Hepatocyte (in vitro differentiated cells): Measurements from ENCODE around the gene ATF7IP. TPM values are rescaled to one million over a fixed set of nuclear protein-coding genes. Genes with fewer than 3 reads are reported as not detected.

ENCODE experiments used
- DNase-seq: peaks from one replicate; pipeline ENCODE4 v3.0.0-alpha.2; 2016; ENCODE audit warnings: low spot score
- H2AFZ ChIP-seq: fragments of 200-600 bp; sonication (generic); 2 replicates; pipeline ENCODE4 v1.6.0; 2016; ENCODE audit warnings: antibody characterized with exemption, mild to moderate bottlenecking
- H3K27ac ChIP-seq: fragments of 200-600 bp; sonication (generic); 2 replicates; pipeline ENCODE4 v1.5.1; 2016; ENCODE audit warnings: mild to moderate bottlenecking
- H3K27me3 ChIP-seq: fragments of 200-600 bp; sonication (generic); 2 replicates; pipeline ENCODE4 v1.6.1; 2016
- H3K36me3 ChIP-seq: fragments of 200-600 bp; sonication (generic); replicated peaks from 2 replicates; pipeline ENCODE4 v1.5.1; 2016; ENCODE audit warnings: low read depth; ENCODE audit not compliant: insufficient read depth
- H3K4me1 ChIP-seq: fragments of 200-600 bp; sonication (generic); 2 replicates; pipeline ENCODE4 v1.5.1; 2016; ENCODE audit warnings: mild to moderate bottlenecking, moderate library complexity; ENCODE audit not compliant: insufficient read depth
- H3K4me2 ChIP-seq: fragments of 200-600 bp; sonication (generic); 2 replicates; pipeline ENCODE4 v1.6.0; 2016
- H3K4me3 ChIP-seq: fragments of 200-600 bp; sonication (generic); 2 replicates; pipeline ENCODE4 v1.5.1; 2016; ENCODE audit warnings: mild to moderate bottlenecking
- H3K79me2 ChIP-seq: fragments of 200-600 bp; sonication (generic); 2 replicates; pipeline ENCODE4 v1.6.0; 2017; ENCODE audit warnings: mild to moderate bottlenecking
- H3K9me2 ChIP-seq: fragments of 200-600 bp; sonication (generic); replicated peaks from 2 replicates; pipeline ENCODE4 v1.6.0; 2017; ENCODE audit warnings: mild to moderate bottlenecking; ENCODE audit not compliant: insufficient read depth
- H3K9me3 ChIP-seq: fragments of 200-600 bp; sonication (generic); 2 replicates; pipeline ENCODE4 v1.5.1; 2016; ENCODE audit warnings: low read depth, mild to moderate bottlenecking
- H4K20me1 ChIP-seq: fragments of 200-600 bp; sonication (generic); 2 replicates; pipeline ENCODE4 v1.6.0; 2016; ENCODE audit warnings: mild to moderate bottlenecking; ENCODE audit not compliant: insufficient read depth, poor library complexity, severe bottlenecking
- CTCF ChIP-seq: fragments of 200-600 bp; sonication (generic); IDR thresholded peaks from 2 replicates; pipeline ENCODE4 v1.5.1; 2016; ENCODE audit warnings: antibody characterized with exemption, mild to moderate bottlenecking; ENCODE audit not compliant: poor library complexity
- EZH2 ChIP-seq: fragments of 200-600 bp; sonication (generic); IDR thresholded peaks from 2 replicates; pipeline ENCODE4 v1.6.1; 2016; ENCODE audit warnings: antibody characterized with exemption, mild to moderate bottlenecking, borderline replicate concordance
- EZH2phosphoT487 ChIP-seq: fragments of 200-600 bp; sonication (generic); IDR thresholded peaks from one replicate; pipeline ENCODE4 v1.6.1; 2018; ENCODE audit warnings: antibody characterized with exemption, mild to moderate bottlenecking, low read depth, moderate library complexity; ENCODE audit not compliant: unreplicated experiment, severe bottlenecking
- WGBS: methylation state at CpG from one replicate; pipeline ENCODE4 v1.1.6; 2016; ENCODE audit warnings: low lambda C conversion rate; ENCODE audit errors: missing lambda C conversion rate; 5-methylcytosine and 5-hydroxymethylcytosine counted together
- polyA plus RNA-seq: library from polyadenylated mRNA; unstranded; fragments of >200 nt; fragmentation: Nextera tagmentation; extraction: Ambion mirVana; gene quantifications from 2 replicates; pipeline ENCODE4 v1.2.1, GENCODE V29; 2016
- total RNA-seq: library from RNA; depleted of rRNA; stranded (reverse); fragments of >200 nt; gene quantifications from 2 replicates; pipeline ENCODE4 v1.2.3, GENCODE V29; 2014

The ATF7IP gene
- total and polyA plus RNA-seq, 2 experiments from 2014 or later = 24.8 to 52.5 TPM

DNA sequence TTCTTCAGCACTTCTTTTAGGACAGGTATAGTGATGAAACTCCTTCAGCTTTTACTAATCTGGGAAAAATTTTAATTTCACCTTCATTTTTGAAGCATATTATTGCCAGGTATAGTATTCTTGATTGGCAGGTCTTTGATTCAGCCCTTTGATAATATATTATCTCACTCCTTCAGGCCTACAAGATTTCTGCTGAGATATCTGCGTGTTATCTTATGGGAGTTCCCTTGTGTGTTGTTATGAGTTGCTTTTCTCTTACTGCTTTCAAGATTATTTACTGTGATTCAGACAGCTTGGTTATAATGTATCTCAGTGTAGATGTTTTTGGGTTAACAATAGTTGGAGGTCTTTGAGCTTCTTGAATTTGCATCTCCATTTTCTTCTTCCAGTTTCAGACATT lies 87.4 kb downstream of the ATF7IP start:
- no peaks in the 10 kb centered on the region for H3K27me3 ChIP-seq
- no peak overlapping the region for H3K4me3 ChIP-seq
- H3K79me2 ChIP-seq = peaks cover 67% of the 10 kb centered on the region
- no peak overlapping the region for H3K4me2 ChIP-seq
- no peak for TF ChIP-seq EZH2phosphoT487
- TF ChIP-seq CTCF = no peak
- no peak for TF ChIP-seq EZH2
- no peaks in the 10 kb centered on the region for H3K4me1 ChIP-seq
- no peak overlapping the region for H3K27ac ChIP-seq
- H4K20me1 ChIP-seq = peaks cover 3% of the 10 kb centered on the region
- no peaks in the 10 kb centered on the region for H3K9me2 ChIP-seq
- no peaks in the 10 kb centered on the region for H3K9me3 ChIP-seq
- 79% methylated on average over 1 of the region's 1 CpG for WGBS
- no peak for DNase-seq
- H3K36me3 ChIP-seq = no peaks in the 10 kb centered on the region
- no peak overlapping the region for H2AFZ ChIP-seq

DNA sequence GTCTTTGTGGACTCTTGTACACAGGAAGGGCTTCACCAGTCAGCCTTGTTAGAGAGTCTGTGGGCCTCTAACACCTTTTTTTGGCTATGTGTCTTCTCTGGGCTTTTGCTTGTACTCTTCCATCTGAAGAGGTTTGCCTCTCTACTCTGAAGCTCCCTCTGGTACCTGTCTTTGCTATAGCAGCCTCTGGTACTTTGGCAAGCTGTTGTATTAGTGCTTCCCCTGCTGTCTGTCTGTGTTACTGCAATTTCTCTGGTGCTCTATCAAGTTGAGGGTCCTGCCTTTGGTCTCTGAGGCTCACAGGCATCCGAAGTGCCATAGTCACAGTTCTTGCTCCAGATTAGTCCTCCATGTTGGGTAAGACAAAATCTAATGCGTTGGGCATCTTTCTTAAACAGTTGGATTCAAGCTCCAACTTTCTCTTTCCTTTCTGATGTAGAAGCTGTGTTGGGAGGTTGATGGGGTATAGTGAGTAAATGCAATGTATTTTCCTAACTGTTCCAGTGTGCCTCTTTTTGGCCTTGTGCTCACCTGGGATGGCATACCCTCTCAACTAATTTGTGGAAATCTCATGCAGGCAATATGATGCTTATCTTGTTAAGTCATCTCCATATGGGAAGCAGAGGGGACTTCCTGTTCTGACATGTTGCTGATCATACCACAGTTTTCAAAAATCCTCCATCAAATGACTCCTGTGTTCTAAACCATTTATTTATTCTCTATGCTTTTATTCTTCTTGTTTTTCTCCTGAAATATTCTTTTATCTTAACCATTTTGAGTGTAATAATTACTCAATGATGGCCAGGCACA lies 88.8 kb downstream of the ATF7IP start:
- no peak overlapping the region for H3K27ac ChIP-seq
- no peak overlapping the region for H3K4me2 ChIP-seq
- no peak overlapping the region for H2AFZ ChIP-seq
- peaks cover 2% of the 10 kb centered on the region for H3K36me3 ChIP-seq
- H3K79me2 ChIP-seq = peaks cover 58% of the 10 kb centered on the region
- H4K20me1 ChIP-seq = peaks cover 3% of the 10 kb centered on the region
- no peak overlapping the region for H3K4me3 ChIP-seq
- H3K4me1 ChIP-seq = no peaks in the 10 kb centered on the region
- H3K9me2 ChIP-seq = no peaks in the 10 kb centered on the region
- no peak for TF ChIP-seq EZH2phosphoT487
- no peak for TF ChIP-seq EZH2
- TF ChIP-seq CTCF = peak; percentile 32
- no peaks in the 10 kb centered on the region for H3K9me3 ChIP-seq
- H3K27me3 ChIP-seq = no peaks in the 10 kb centered on the region
- DNase-seq = peak; percentile 35
- WGBS = 86% methylated on average over 2 of the region's 2 CpGs

DNA sequence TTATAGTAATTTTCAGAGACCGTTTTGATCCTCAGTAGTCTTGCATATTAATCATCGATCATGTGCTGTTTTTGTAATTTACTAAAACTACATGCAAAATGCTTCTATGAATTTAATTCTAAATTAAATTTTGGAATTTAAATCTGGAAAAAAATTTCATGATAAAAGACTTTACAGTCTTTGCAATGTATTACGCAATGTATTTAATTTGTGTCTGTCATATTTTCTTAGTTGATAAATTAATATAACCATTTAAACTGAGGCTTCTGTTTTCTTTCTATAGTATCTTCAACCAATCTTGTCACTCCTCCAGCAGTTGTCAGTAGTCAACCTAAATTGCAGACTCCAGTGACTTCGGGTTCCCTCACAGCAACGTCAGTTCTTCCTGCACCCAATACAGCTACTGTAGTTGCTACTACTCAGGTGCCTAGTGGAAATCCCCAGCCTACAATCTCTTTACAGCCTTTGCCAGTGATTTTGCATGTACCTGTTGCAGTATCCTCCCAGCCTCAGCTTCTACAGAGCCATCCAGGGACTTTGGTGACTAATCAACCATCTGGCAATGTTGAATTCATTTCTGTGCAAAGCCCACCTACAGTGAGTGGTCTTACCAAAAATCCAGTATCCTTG lies 94.8 kb downstream of the ATF7IP start:
- no peak overlapping the region for H2AFZ ChIP-seq
- no peaks in the 10 kb centered on the region for H3K4me1 ChIP-seq
- H3K27ac ChIP-seq = no peak overlapping the region
- H3K4me2 ChIP-seq = no peak overlapping the region
- no peaks in the 10 kb centered on the region for H4K20me1 ChIP-seq
- H3K36me3 ChIP-seq = peaks cover 2% of the 10 kb centered on the region
- no peak overlapping the region for H3K4me3 ChIP-seq
- no peaks in the 10 kb centered on the region for H3K9me2 ChIP-seq
- DNase-seq = no peak
- WGBS = 96% methylated on average over 5 of the region's 5 CpGs
- H3K27me3 ChIP-seq = no peaks in the 10 kb centered on the region
- TF ChIP-seq CTCF (no peak), EZH2 (no peak), EZH2phosphoT487 (no peak)
- H3K9me3 ChIP-seq = no peaks in the 10 kb centered on the region
- peaks cover 37% of the 10 kb centered on the region for H3K79me2 ChIP-seq
